Measurements from ENCODE around the gene MARCO. TPM values are rescaled to one million over a fixed set of nuclear protein-coding genes. Genes with fewer than 3 reads are reported as not detected.

MARCO gene
- total and polyA plus RNA-seq, 8 donors, result 0.45 to 16.3 (median 2.0) TPM; not detected in 1

- H3K4me3 ChIP-seq, result no peak overlapping the region
- H3K9me3 ChIP-seq, result peaks cover 0 to 11% (median 5%) of the 10 kb centered on the region in 4 donors
- intact Hi-C loops (cut with DNase I; ENCODE audit: low total_unique reads), result no loop called here
- TF ChIP-seq POLR2AphosphoS5 (IDR thresholded peaks at IDR 0.05) (no peak), POLR2A (IDR thresholded peaks at IDR 0.05) (no peak), CTCF (IDR thresholded peaks at IDR 0.05) (no peak), EP300 (IDR thresholded peaks at IDR 0.05) (no peak)
- H3K4me1 ChIP-seq, result no peaks in the 10 kb centered on the region
- WGBS, 5 donors, result 74 to 85% (median 78%) methylated on average over 5 of the region's 5 CpGs
- no peak overlapping the region for H3K27ac ChIP-seq
- no peaks in the 10 kb centered on the region for H3K36me3 ChIP-seq
- H3K27me3 ChIP-seq, result peaks cover 0 to 52% (median 0%) of the 10 kb centered on the region in 3 donors
- no peak for DNase-seq
Observed at GRCh38 chr2:118979152-118979861, 37.3 kb downstream of the MARCO start.

GRCh38 chr2:118980022-118980421 is 38.0 kb downstream of the MARCO start:
- Histone ChIP-seq H3K4me1 (no peaks in the 10 kb centered on the region), H3K4me3 (no peak overlapping the region), H3K36me3 (no peaks in the 10 kb centered on the region), H3K9me3 (peaks cover 0 to 11% (median 5%) of the 10 kb centered on the region in 4 donors), H3K27ac (no peak overlapping the region), H3K27me3 (peaks cover 0 to 45% (median 0%) of the 10 kb centered on the region in 3 donors)
- no peak for DNase-seq
- TF ChIP-seq POLR2AphosphoS5 (IDR thresholded peaks at IDR 0.05) (no peak), POLR2A (IDR thresholded peaks at IDR 0.05) (no peak), CTCF (IDR thresholded peaks at IDR 0.05) (no peak), EP300 (IDR thresholded peaks at IDR 0.05) (no peak)
- intact Hi-C loops (cut with DNase I; ENCODE audit: low total_unique reads), result no loop called here
- 62 to 80% (median 76%) methylated on average over 4 of the region's 4 CpGs for WGBS, 5 donors

- peaks cover 0 to 42% (median 0%) of the 10 kb centered on the region in 3 donors for H3K27me3 ChIP-seq
- no peak overlapping the region for H3K27ac ChIP-seq
- H3K36me3 ChIP-seq, result no peaks in the 10 kb centered on the region
- no peak overlapping the region for H3K4me3 ChIP-seq
- 56 to 67% (median 63%) methylated on average over 2 of the region's 2 CpGs for WGBS, 5 donors
- intact Hi-C loops (cut with DNase I; ENCODE audit: low total_unique reads), result no loop called here
- no peak for DNase-seq
- no peaks in the 10 kb centered on the region for H3K4me1 ChIP-seq
- TF ChIP-seq CTCF (IDR thresholded peaks at IDR 0.05), result no peak
- TF ChIP-seq POLR2AphosphoS5 (IDR thresholded peaks at IDR 0.05), result no peak
- TF ChIP-seq EP300 (IDR thresholded peaks at IDR 0.05), result no peak
- peaks cover 0 to 11% (median 5%) of the 10 kb centered on the region in 4 donors for H3K9me3 ChIP-seq
Observed at GRCh38 chr2:118980573-118980972, 38.6 kb downstream of the MARCO start.

- Histone ChIP-seq H3K4me1 (no peaks in the 10 kb centered on the region), H3K36me3 (no peaks in the 10 kb centered on the region), H3K27ac (no peak overlapping the region), H3K9me3 (peaks cover 0 to 8% (median 2%) of the 10 kb centered on the region in 4 donors), H3K27me3 (peaks cover 0 to 39% (median 0%) of the 10 kb centered on the region in 3 donors), H3K4me3 (no peak overlapping the region)
- TF ChIP-seq CTCF (IDR thresholded peaks at IDR 0.05), result no peak
- no peak for TF ChIP-seq EP300 (IDR thresholded peaks at IDR 0.05)
- TF ChIP-seq POLR2A (IDR thresholded peaks at IDR 0.05), result no peak
- TF ChIP-seq POLR2AphosphoS5 (IDR thresholded peaks at IDR 0.05), result no peak
- 68 to 76% (median 70%) methylated on average over 2 of the region's 2 CpGs for WGBS, 5 donors
- intact Hi-C loops (cut with DNase I; ENCODE audit: low total_unique reads), result no loop called here
- no peak for DNase-seq
Observed at GRCh38 chr2:118981632-118982031, 39.6 kb downstream of the MARCO start.

Measured in stomach (tissue), 9 donors.